HG03039 (cell line): ENCODE measurements around the gene DOCK7.

Experiments used
- ATAC-seq: cut with Tn5 transposase; IDR thresholded peaks from one replicate; pipeline ENCODE4 v1.9.1; 2021; ENCODE audit warnings: mild to moderate bottlenecking, moderate library complexity; ENCODE audit not compliant: unreplicated experiment

Gene DOCK7

DNA sequence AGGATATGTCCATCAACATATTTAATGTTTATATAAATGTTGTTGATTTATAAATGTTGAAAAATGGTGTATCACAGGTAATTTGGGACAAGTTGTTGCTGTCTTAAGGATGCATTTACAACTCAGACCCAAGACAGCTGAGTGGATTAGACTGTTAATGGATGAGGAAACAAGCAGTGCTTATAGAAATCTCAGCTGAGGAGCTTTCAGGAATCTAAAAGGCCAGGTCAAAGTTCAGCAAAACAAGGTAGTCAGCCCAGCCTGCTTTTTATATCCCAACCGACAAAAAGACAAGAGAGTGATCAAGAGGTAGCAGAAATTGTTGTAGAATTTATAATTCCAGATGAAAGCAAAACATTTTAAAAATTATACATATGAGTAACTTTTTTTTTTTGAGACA lies 268.0 kb downstream of the DOCK7 start:
- ATAC-seq: no peak

DNA sequence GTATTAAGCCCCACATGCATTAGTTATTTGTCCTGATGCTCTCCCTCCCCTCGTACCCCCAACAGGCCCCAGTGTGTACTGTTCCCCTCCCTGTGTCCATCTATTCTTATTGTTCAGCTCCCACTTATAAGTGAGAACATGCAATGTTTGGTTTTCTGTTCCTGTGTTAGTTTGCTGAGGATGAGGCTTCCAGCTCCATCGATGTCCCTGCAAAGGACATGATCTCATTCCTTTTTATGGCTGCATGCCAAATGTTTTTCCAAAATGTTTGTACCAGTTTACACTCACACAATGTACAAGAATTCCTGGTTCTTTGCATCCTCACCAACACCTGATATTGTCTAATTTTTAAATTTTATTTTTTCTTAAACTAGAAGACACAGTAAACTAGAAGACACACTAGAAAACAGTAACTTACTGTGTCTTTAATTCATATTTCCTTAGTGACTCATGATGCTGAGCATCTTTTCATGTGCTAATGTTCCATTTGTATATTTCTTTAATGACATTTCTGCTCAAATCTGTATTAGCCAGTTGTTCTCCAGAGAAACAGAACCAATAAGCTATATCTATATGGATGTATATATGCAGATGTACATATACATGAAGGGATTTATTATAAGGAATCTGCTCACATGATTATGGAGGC lies 270.7 kb downstream of the DOCK7 start:
- ATAC-seq: no peak

GRCh38 chr1:62415687-62416086 lies 272.5 kb downstream of the DOCK7 start:
- no peak for ATAC-seq

DNA sequence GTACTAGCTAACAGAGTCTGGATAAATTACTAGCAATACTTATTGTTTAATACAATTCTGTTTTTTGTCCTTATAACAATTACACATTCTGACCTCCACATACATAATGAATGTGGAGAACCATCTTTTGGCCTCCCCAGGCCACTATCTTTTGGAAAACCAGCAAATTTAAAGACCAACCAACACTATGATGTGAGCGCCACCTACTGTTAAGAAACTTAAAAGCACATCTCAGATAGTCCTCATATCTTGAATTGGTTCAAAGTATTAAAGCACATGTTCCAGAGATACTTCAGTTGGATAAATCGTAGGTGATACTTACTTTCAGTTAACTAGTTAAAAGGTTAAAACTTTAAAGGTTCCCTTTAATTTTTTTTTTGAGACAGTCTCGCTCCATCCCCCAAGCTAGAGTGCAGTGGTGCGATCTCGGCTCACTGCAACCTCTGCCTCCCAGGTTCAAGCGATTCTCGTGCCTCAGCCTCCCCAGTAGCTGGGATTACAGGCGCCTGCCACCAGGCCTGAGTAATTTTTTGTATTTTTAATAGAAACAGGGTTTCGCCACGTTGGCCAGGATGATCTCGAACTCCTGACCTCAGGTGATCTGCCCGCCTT lies 280.7 kb downstream of the DOCK7 start:
- ATAC-seq: no peak

DNA sequence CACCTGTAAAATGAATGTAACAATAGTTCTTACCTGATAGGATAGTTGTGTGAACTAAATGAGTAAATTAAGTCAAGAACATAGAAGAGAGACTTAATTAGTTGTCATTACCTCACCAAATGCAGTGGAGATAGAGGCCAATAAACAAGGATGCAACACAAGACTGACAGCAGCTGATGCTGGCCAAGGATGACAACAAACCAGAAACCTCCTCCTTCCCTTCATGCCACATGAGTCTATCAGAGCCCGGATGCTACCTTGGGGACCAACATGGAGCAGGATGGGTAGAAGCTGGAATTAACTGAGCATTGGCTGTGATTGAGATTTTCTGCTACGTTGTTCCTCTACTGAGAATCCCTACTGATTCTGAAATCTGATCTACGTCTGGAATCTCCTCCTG lies 281.6 kb downstream of the DOCK7 start:
- ATAC-seq: no peak

DNA sequence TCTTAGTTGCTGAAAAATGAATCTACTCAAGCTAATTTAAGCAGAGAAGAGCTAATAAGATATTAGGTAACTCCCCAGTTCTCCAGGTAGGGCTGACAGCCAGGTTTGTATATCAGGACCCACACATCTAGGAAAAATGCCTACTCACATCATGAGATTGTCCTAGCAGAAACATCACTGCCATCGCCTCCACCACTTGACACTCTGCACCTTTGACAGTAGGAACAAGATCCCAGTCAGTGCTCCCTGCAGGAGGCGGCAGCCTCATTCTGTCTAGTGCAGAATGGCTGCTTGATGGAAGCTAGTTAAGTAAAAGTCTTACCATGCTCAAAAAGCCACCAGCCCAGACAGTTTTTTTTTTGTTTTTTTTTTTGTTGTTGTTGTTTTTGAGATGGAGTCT lies 282.9 kb downstream of the DOCK7 start:
- ATAC-seq: no peak
